GM10266 (cell line): ENCODE results near the gene AIPL1.
"Not testable (repeated sequence)": the region's sequence is repeated elsewhere in the genome, so short reads cannot be mapped to it uniquely, and the experiment has no call there.

Experiments used
- DNase-seq: peaks from one replicate; pipeline ENCODE4 v3.0.0; 2012; ENCODE audit errors: extremely low spot score
- CTCF ChIP-seq: IDR thresholded peaks from 2 replicates; pipeline ENCODE4 v1.5.1; 2012; ENCODE audit warnings: mild to moderate bottlenecking, low read depth; ENCODE audit not compliant: control insufficient read depth, insufficient read depth; ENCODE audit errors: missing control alignments

The AIPL1 gene

GRCh38 chr17:6435051-6435450 lies at the start of gene AIPL1:
Gene AIPL1, minus strand, starts transcription at chr17:6435121. Its CDS starts 17 bp downstream, at chr17:6435104.
- no peak for TF ChIP-seq CTCF
- no peak for DNase-seq

GRCh38 chr17:6483507-6483906 lies 48.6 kb upstream of the AIPL1 start:
- no peak for DNase-seq
- no peak for TF ChIP-seq CTCF

GRCh38 chr17:6482796-6483195 lies 47.9 kb upstream of the AIPL1 start:
- not testable (repeated sequence) for DNase-seq

- no peak for DNase-seq
- TF ChIP-seq CTCF: no peak
These were observed 47.2 kb upstream of the AIPL1 start for GRCh38 chr17:6482105-6482455.

- DNase-seq: no peak
- no peak for TF ChIP-seq CTCF
These were observed 45.4 kb upstream of the AIPL1 start for GRCh38 chr17:6480303-6480675.

GRCh38 chr17:6479622-6480302 lies 44.8 kb upstream of the AIPL1 start:
- no peak for TF ChIP-seq CTCF
- DNase-seq: no peak

GRCh38 chr17:6478486-6478885 lies 43.6 kb upstream of the AIPL1 start:
- no peak for TF ChIP-seq CTCF
- DNase-seq: no peak

GRCh38 chr17:6477831-6478383 lies 43.0 kb upstream of the AIPL1 start:
- no peak for DNase-seq
- no peak for TF ChIP-seq CTCF
